ENCODE measurements around the gene SCML2.
"Not testable (repeated sequence)": the region's sequence is repeated elsewhere in the genome, so short reads cannot be mapped to it uniquely, and the experiment has no call there.

The SCML2 gene

DNA sequence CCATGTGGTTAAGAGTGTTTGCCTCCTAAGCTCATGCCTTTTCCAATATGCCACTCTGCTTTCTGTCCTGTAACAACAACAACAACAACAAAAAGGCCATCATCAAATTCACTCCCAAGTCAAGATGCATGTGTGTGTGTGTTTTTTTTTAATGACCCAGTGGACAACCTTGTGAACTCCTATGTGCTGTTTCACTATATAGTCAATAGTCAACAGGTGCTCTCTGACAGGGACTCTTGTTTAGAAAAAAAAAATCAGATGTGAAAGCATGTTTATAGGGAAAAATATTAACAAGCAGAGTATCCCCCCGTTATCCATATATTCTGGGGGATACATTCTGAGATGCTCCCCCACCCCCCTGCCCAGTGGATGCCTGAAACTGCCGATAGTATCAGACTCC is 83.2 kb downstream of the SCML2 start:
- DNase-seq = no peak

DNA sequence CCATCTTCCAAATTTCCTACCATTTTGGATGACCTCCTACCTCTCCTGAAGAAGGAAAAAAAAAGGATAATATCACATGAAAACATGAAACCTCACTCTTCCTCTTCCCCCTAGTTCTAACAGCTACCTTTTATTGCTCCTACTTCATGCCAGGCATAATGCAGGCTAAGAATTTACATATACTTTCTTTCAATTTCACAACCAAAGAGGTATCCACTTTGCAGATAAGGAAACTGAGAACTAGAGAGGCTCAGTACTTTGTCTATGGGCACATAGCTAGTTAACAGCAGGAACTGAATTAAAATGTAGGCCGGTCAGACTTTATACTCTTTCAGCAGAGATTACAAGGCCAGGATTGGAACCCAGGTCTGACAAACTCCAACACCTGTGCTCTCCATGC is 99.4 kb downstream of the SCML2 start:
- no peak for DNase-seq

DNA sequence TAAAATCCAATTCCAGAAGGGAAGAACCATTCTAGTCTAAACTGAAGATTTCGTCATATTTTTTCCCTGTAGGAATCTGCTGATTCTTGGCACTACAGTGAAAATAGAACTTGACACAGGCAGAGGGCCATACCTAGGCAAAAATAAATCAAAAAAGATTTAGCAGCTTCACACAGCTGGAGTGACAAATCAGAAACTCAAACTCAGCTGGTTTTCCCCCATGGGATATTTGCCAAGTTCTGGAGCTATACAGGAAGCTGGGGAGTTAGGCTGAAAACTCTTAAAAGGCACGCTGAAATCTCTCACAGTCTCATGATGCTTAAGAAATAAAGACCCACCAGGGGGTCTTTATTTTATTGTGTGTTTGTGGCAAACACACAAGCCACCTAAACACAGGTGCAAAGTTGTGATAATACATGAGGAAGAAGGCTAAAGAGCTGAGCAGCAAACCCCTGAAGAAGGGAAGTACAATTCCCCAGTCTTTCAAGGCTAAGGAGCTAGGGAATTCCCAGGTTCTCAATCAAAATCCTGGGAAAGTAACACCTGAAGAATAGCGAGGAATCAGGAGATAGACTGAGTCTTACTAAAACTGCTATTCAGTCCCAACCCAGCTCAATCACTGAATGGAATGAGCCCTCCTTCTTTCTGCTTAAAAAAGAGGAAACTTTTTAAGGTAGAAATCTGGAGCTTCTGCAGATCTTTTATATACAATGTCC is 101.7 kb downstream of the SCML2 start:
- no peak for DNase-seq

DNA sequence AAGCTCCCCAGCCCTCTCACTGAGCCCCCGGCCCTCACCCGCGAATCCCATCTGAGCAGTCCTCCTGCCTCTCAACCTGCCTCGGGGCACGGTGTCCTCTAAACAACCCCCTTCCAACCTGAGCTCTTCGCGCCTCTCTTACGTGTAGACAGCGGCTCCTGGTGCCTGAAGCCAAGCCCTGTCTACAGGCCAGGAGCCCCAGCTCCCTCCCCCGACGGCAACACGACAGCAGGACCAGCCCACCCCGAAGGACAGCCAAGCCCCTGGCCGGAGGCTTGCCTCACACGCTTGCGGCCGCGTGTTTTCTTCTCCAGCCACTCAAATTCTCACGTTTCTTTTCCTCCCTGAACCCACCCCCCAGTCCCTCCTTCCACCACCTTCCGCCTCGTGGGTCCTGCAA is 124.8 kb downstream of the SCML2 start:
- DNase-seq = not testable (repeated sequence)

DNA sequence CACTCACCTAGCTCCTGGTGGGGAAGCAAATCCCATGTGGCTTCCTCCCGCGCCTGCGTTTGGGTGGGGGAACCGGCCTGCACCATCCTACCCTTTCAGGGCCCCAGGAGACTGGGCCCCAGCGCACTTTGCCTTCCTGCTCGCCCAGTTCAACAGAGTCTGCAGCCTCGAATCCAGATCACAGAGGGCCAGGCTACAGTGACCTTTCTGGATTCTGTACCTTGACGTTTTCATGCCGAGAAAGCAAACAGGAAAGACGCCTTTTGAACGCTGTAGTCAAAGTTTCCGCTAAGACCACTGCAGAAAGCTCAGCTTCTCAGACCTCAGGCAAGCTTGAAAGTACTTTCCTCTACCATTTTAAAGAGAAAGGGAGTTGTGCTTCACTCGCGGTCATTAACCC is 126.4 kb downstream of the SCML2 start:
- DNase-seq = no peak

DNA sequence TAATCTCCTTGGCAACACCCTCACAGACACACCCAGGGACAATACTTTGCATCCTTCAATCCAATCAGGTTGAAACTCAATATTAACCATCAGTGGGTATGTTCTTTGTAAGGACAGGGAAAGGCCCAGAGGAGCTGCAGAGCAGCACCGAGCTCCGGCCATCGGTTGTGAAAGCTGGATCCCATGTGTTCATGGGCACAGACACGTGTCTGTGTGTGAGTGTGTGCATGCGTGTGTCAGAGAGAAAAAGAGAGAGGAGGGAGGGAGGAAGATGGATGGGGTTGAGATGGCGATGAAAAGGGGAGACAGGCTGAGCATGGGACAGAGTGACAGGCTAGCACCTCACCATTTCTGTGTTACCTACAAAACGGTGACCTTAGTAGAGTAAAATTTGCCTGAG is 127.0 kb downstream of the SCML2 start:
- DNase-seq = no peak

DNA sequence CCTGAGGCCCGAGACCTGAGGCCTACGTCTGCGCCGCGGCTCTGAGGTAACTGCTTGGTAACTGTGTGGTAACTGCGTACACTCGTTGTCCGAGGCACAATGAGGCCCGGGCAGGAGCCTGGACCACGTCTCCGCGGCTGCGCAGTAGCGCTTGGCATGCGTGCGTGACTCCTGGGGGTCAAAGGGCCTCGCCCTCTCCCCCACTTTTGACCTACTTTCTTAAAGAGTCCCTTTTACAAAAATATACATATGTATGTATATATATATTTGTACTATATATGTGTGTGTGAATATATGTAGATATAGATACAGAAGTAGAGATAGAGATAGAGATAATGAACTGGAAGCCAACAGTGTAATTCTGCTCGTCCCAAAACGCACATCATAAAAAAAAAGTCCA is 133.7 kb downstream of the SCML2 start, which contains the start of gene BEND2:
Gene BEND2, minus strand, starts transcription at position 101 of the 400 bp plus-strand sequence. CDS start 136 bp downstream, outside the sequence.
- DNase-seq = no peak

DNA sequence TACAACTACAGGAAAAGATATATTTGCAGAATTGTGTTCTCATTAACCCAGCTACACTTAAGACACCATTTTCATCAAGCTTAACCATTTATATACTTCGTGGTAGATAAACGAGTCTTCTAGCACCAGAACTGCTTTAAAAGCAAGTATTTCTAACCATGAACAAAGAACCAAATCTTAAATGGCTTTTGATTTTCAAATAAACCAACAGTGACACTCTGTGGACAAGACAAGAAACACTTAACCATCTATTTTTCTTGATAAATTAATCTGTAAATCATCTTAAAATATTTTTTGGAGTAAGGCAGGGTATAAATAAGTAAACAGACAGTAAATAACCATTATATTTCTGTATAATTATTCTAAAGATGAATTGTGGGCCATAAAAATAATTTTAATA is 144.0 kb downstream of the SCML2 start:
- no peak for DNase-seq

DNA sequence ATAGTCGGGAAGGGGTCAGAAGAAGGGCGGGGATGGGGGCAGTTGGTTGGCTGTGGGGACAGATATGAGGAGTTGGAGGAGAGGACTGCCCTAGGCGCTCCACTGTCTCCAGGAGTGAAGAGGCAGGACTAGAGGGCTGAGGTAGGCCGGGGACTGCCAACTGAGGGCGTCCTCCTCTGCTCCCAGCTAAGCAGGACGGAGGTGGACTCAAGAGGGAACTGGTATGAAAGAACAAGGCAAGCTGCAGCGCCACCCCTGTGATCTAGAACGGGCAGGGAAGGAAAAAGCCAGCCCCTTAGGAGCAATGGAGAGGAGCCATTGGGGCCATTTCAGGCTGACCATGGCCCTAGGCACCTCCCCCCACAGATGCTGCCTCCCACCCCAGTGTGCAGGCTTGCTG is 147.8 kb downstream of the SCML2 start:
- no peak for DNase-seq

DNA sequence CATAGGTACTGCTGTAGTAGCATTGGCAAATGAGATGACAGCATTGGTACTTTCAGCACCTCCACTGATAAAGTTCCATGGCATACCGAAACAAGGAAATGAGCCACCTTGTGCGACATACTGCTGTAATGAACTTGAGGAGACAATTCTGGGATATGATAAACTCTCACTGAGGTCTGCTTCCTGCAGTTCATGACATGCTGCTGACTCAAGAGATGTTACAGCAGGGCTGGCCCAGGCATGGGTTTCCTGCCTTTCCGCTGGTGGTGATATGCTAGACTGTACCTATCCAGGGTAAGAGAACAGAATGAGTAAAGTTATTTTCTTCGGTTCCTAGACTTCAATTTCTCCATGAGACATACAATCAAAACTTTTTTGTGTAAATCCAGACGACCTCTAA is 150.9 kb downstream of the SCML2 start:
- no peak for DNase-seq

DNA sequence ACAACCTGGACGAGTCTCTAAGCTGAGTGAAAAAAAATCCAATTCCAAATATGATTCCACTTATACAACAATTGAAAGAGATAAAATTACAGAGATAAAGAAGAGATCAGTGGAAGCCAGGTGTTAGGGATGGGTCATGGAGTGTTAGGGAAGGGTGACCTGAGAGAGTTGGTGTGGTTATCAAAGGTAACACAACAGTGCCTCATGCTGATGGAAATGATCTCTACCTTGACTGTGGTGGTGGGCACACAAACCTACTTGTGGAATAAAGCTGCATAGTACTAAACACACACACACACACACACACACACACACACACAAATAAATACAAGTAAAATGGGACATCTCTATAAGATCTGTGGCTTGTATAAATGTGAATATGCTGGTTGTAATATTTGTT is 159.8 kb downstream of the SCML2 start:
- DNase-seq = no peak

Measured in CD4-positive, alpha-beta T cell treated with Interleukin-17A for 4 hours (primary cell).